Peyer's patch (tissue), 4 donors: ENCODE results near the gene KRTAP10-1.
"Not testable (repeated sequence)": the region's sequence is repeated elsewhere in the genome, so short reads cannot be mapped to it uniquely, and the experiment has no call there.

Experiments used
- CTCF ChIP-seq, 6 experiments: fragments of 450-650 bp in 4 of 6; fragments of 200-600 bp in 2 of 6; sonication (generic) in 1 of 6; IDR thresholded peaks; one replicate each; pipeline ENCODE4 v1.5.1; 2017 to 2019; ENCODE audit warnings: antibody characterized with exemption in 6 of 6, mild to moderate bottlenecking in 3 of 6, moderate library complexity in 1 of 6
- POLR2A ChIP-seq, 2 donors: fragments of 450-650 bp; IDR thresholded peaks; one replicate each; pipeline ENCODE4 v1.5.1; 2017; ENCODE audit warnings: antibody characterized with exemption in 2 of 2, mild to moderate bottlenecking in 2 of 2, moderate library complexity in 2 of 2

GRCh38 chr21:44558329-44558675, 18.3 kb upstream of the KRTAP10-1 start:
- TF ChIP-seq CTCF, POLR2A (IDR thresholded peaks at IDR 0.05): not testable (repeated sequence)
